ENCODE data around the gene LPO.

Gene LPO

DNA sequence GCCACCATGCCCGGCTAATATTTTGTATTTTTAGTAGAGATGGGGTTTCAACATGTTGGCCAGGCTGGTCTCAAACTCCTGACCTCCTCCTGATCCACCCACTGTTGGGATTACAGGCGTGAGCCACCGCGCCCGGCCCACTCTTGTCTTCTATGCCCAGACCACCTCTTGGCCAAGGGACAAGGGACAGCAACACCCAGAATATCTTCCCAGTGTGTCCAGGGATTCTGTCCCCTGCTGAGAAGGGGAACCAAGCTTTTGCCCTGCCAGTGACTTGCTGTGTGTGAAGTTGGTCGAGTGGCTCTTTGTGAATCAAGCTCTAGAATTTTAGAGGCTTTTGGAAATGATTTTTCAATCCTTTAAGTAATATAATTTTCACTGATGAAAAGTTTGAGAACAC lies 44.1 kb downstream of the LPO start:
- no peak overlapping the region for H3K4me3 ChIP-seq (ENCODE audit: low read length)
- H3K36me3 ChIP-seq (ENCODE audit: control insufficient read depth, low read length), result no peaks in the 10 kb centered on the region
- 0 out of 2 replicates have a peak, but pooled peaks cover 8% of the 10 kb centered on the region for H3K4me1 ChIP-seq (ENCODE audit: control insufficient read depth, low read length)
- H3K9me2 ChIP-seq (replicated peaks; ENCODE audit: control insufficient read depth, low read length), result no peaks in the 10 kb centered on the region
- H3K79me2 ChIP-seq (ENCODE audit: control insufficient read depth, low read length), result no peaks in the 10 kb centered on the region
- no peaks in the 10 kb centered on the region for H4K20me1 ChIP-seq (ENCODE audit: control insufficient read depth, insufficient read depth, low read depth, low read length)
- no peaks in the 10 kb centered on the region for H3K9me3 ChIP-seq (ENCODE audit: control insufficient read depth, insufficient read depth, low read length)
- TF ChIP-seq, protein P1, sequence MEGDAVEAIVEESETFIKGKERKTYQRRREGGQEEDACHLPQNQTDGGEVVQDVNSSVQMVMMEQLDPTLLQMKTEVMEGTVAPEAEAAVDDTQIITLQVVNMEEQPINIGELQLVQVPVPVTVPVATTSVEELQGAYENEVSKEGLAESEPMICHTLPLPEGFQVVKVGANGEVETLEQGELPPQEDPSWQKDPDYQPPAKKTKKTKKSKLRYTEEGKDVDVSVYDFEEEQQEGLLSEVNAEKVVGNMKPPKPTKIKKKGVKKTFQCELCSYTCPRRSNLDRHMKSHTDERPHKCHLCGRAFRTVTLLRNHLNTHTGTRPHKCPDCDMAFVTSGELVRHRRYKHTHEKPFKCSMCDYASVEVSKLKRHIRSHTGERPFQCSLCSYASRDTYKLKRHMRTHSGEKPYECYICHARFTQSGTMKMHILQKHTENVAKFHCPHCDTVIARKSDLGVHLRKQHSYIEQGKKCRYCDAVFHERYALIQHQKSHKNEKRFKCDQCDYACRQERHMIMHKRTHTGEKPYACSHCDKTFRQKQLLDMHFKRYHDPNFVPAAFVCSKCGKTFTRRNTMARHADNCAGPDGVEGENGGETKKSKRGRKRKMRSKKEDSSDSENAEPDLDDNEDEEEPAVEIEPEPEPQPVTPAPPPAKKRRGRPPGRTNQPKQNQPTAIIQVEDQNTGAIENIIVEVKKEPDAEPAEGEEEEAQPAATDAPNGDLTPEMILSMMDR (IDR thresholded peaks at IDR 0.05; ENCODE audit: low read depth, low read length, poor library complexity, severe bottlenecking), result no peak
- no peak for TF ChIP-seq EZH2phosphoT487 (IDR thresholded peaks at IDR 0.05; ENCODE audit: borderline replicate concordance, low read length)
- no peak overlapping the region for H3K27ac ChIP-seq (ENCODE audit: low read depth, low read length)
- H3F3A ChIP-seq (ENCODE audit: control insufficient read depth, insufficient read depth), result no peaks in the 10 kb centered on the region
- peaks cover 38% of the 10 kb centered on the region for H3K27me3 ChIP-seq (ENCODE audit: control insufficient read depth, low read length)
- no peak overlapping the region for H3K4me2 ChIP-seq (ENCODE audit: low read length)

DNA sequence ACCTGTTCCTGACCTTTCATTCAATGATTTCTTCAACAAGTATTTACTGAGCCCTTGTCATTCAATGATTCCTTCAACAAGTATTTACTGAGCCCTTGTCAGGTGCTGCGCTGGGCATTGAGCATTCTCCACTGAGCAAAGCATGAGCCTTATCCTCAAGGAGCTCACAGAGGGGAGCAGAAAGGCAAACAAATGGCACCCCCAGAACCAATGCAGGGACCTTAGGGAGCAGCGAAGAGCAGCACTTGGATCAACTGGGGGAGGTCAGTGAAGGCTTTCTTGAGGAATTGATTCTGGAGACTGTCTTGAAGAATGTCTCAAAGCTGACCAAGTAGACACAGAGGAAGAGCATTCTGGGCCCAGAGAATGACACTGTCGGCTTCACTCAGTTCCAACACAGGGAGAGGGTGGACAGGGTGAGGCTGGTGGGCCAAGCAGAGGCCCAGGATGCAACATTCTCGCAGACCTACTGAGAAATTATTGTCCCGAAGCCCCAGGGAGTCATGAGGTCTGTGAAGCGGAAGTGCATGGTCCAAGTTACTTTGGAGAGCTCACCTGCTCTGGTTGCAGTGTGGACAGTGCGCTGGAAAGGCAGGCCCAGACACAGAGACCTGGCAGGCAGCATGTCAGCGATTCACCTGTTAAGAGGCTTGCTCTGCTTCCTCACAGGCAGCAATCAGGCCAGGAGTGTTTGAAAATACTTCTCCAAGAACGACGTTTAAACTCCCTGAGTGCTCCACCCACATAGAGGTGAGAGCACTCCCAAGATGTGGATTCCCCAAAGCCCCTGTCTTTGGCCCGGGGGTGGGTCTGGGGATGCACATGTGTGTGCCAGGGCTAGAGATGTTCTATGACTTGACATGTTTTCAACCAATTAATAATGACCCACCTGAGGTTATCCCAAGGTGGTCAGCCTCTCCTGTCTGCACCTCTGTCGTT lies 45.6 kb downstream of the LPO start:
- peaks cover 38% of the 10 kb centered on the region for H3K27me3 ChIP-seq (ENCODE audit: control insufficient read depth, low read length)
- H3F3A ChIP-seq (ENCODE audit: control insufficient read depth, insufficient read depth), result no peaks in the 10 kb centered on the region
- H3K9me3 ChIP-seq (ENCODE audit: control insufficient read depth, insufficient read depth, low read length), result no peaks in the 10 kb centered on the region
- no peak overlapping the region for H3K27ac ChIP-seq (ENCODE audit: low read depth, low read length)
- no peaks in the 10 kb centered on the region for H3K36me3 ChIP-seq (ENCODE audit: control insufficient read depth, low read length)
- H3K79me2 ChIP-seq (ENCODE audit: control insufficient read depth, low read length), result no peaks in the 10 kb centered on the region
- no peaks in the 10 kb centered on the region for H4K20me1 ChIP-seq (ENCODE audit: control insufficient read depth, insufficient read depth, low read depth, low read length)
- no peaks in the 10 kb centered on the region for H3K9me2 ChIP-seq (replicated peaks; ENCODE audit: control insufficient read depth, low read length)
- 0 out of 2 replicates have a peak, but pooled peaks cover 8% of the 10 kb centered on the region for H3K4me1 ChIP-seq (ENCODE audit: control insufficient read depth, low read length)
- H3K4me2 ChIP-seq (ENCODE audit: low read length), result no peak overlapping the region
- H3K4me3 ChIP-seq (ENCODE audit: low read length), result no peak overlapping the region
- TF ChIP-seq, protein P1 (IDR thresholded peaks at IDR 0.05; ENCODE audit: low read depth, low read length, poor library complexity, severe bottlenecking), result no peak
- TF ChIP-seq EZH2phosphoT487 (IDR thresholded peaks at IDR 0.05; ENCODE audit: borderline replicate concordance, low read length), result no peak

DNA sequence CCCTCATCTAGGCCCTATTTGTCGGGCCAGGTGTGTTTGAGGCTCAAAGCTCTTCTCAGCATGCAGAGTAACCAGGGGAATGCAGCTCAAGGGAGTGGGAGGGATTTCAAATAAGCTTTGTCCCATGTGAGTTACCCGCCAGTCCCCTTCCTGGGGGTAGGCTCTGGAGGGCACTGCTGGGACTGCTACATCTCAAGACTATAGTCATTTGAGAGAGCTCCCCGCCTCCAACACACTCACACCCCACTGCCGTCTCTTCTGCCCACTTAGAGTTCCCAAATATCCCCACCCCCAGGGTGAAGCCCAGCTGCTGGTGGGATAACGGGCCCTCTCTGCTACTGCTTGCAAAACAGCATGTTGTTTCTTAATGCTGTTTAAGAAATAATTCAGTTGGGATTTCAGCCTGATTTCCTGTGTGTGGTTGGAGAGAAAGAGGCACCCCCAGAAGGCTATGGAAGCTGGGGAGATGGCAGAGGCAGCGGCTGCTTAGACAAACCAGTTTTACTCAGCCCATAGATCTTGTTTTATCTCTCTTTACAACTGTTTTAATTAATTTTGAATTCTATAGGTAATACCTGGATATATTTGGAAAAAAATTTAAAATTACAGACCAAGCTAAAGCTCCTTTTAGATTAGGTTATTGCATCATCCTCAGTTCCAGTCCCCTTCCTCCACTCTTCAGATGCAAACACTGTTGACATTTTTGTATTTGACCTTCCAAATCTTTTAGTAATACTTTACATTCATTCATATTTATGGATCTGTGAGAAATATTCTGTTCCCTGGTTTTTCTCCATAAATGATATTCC lies 46.4 kb downstream of the LPO start:
- no peak for TF ChIP-seq EZH2phosphoT487 (IDR thresholded peaks at IDR 0.05; ENCODE audit: borderline replicate concordance, low read length)
- TF ChIP-seq, protein P1 (IDR thresholded peaks at IDR 0.05; ENCODE audit: low read depth, low read length, poor library complexity, severe bottlenecking), result no peak

More for the DNA sequence above, 46.4 kb downstream of the LPO start:
- H3K4me1 ChIP-seq (ENCODE audit: control insufficient read depth, low read length), result 0 out of 2 replicates have a peak, but pooled peaks cover 8% of the 10 kb centered on the region
- H3K4me2 ChIP-seq (ENCODE audit: low read length), result no peak overlapping the region
- no peaks in the 10 kb centered on the region for H3K9me3 ChIP-seq (ENCODE audit: control insufficient read depth, insufficient read depth, low read length)
- H3K4me3 ChIP-seq (ENCODE audit: low read length), result no peak overlapping the region
- H3K9me2 ChIP-seq (replicated peaks; ENCODE audit: control insufficient read depth, low read length), result no peaks in the 10 kb centered on the region
- no peak overlapping the region for H3K27ac ChIP-seq (ENCODE audit: low read depth, low read length)
- peaks cover 32% of the 10 kb centered on the region for H3K27me3 ChIP-seq (ENCODE audit: control insufficient read depth, low read length)
- no peaks in the 10 kb centered on the region for H3K36me3 ChIP-seq (ENCODE audit: control insufficient read depth, low read length)
- H3K79me2 ChIP-seq (ENCODE audit: control insufficient read depth, low read length), result no peaks in the 10 kb centered on the region
- H4K20me1 ChIP-seq (ENCODE audit: control insufficient read depth, insufficient read depth, low read depth, low read length), result no peaks in the 10 kb centered on the region
- no peaks in the 10 kb centered on the region for H3F3A ChIP-seq (ENCODE audit: control insufficient read depth, insufficient read depth)
